HepG2 (cell line): Measurements from ENCODE around the gene FAM234A.

ENCODE experiments used
- MZF1 ChIP-seq: sonication (generic); formaldehyde crosslinking; IDR thresholded peaks from 2 replicates; pipeline ENCODE4 v1.8.1; 2023; ENCODE audit warnings: mild to moderate bottlenecking, missing genetic modification reagents, borderline replicate concordance
- U2AF2 ChIP-seq: fragments of 200-400 bp; formaldehyde crosslinking; IDR thresholded peaks from 2 replicates; pipeline ENCODE4 v1.6.1; 2017; ENCODE audit warnings: low read depth, mild to moderate bottlenecking, low read length
- ZBTB33 ChIP-seq: sonication (generic); formaldehyde crosslinking; IDR thresholded peaks from 2 replicates; pipeline ENCODE4 v1.4.0; 2020; ENCODE audit warnings: missing genetic modification reagents

DNA sequence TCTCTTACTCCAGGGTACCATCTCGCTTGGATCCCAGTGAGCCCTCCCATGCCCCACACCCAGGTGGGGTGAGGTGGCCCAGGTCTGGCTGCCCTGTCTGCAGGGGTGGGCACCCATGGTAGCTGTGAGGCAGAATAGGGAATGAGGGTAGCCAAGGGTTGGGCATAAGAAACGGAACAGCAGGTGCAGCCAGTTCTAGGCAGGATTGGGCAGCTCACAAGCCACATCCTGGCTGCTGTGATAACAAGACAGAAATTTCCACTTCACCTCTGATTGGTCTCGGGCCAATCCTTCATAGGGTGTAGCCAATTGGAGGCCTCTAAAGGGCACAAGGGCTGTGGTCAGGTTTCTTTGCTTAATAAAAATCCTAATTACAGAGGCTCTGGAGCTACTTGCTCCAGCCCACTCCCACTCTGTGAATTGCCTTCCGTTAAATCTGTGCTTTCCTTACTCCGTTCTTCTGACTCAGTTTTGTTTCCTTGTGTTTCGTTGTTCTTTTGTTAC, 44.3 kb downstream of the FAM234A start:
- TF ChIP-seq MZF1 (CRISPR knock-in tag) (no peak), ZBTB33 (CRISPR knock-in tag) (no peak), U2AF2 (no peak)
